ENCODE measurements around the gene TPCN2. TPM values are rescaled to one million over a fixed set of nuclear protein-coding genes. Genes with fewer than 3 reads are reported as not detected.

Gene TPCN2
- total RNA-seq, 3 donors from 2014 or later (not counting 1 experiment from before 2014, with no cell fraction given): 14.9 to 18.3 (median 18.2) TPM

DNA sequence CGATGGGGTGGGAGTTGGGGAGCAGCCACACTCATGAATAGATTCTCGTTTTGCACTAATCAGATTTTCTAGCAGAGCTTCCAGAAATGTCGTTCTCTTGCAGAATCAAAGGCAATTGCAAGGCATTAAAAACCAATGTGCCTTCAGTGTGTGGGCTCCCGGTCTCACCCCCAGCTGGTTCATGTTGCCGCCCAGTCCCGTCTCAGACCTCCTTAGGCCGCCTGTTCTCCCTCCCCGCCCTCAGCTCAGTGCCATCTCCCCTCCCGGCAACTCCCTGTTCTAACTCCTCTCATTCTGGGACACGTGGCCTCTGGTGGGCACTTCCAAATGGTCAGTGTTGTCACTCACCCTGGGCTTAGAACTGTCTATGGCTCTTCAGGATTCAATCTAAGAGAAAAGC is 64.5 kb downstream of the TPCN2 start:
- H3K4me3 Mint-ChIP-seq: no peak overlapping the region
- H3K4me1 Mint-ChIP-seq: no peaks in the 10 kb centered on the region
- ATAC-seq (no peak), DNase-seq (no peak)
- WGBS (ENCODE audit: insufficient coverage): 85% methylated on average over 10 of the region's 10 CpGs
- H3K36me3 Mint-ChIP-seq: no peaks in the 10 kb centered on the region
- no peaks in the 10 kb centered on the region for H3K36me3 ChIP-seq (ENCODE audit: control insufficient read depth, insufficient read depth, low read length)
- no peak overlapping the region for H3K27ac ChIP-seq (ENCODE audit: low read length)
- no peaks in the 10 kb centered on the region for H3K4me1 ChIP-seq (ENCODE audit: control insufficient read depth, insufficient read depth, low read length)
- no peaks in the 10 kb centered on the region for H3K27me3 ChIP-seq (ENCODE audit: control insufficient read depth, insufficient read depth, low read length)
- TF ChIP-seq, protein P1, sequence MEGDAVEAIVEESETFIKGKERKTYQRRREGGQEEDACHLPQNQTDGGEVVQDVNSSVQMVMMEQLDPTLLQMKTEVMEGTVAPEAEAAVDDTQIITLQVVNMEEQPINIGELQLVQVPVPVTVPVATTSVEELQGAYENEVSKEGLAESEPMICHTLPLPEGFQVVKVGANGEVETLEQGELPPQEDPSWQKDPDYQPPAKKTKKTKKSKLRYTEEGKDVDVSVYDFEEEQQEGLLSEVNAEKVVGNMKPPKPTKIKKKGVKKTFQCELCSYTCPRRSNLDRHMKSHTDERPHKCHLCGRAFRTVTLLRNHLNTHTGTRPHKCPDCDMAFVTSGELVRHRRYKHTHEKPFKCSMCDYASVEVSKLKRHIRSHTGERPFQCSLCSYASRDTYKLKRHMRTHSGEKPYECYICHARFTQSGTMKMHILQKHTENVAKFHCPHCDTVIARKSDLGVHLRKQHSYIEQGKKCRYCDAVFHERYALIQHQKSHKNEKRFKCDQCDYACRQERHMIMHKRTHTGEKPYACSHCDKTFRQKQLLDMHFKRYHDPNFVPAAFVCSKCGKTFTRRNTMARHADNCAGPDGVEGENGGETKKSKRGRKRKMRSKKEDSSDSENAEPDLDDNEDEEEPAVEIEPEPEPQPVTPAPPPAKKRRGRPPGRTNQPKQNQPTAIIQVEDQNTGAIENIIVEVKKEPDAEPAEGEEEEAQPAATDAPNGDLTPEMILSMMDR (IDR thresholded peaks at IDR 0.05): no peak
- peaks cover 0 to 7% of the 10 kb centered on the region in 2 donors for H3K27me3 Mint-ChIP-seq (ENCODE audit: low read depth in 2 of 2)
- intact Hi-C loops (cut with micrococcal nuclease): no loop called here
- no peak overlapping the region for H3K4me3 ChIP-seq (ENCODE audit: low read length)
- H3K9me3 ChIP-seq (ENCODE audit: control insufficient read depth, insufficient read depth, low read length): no peaks in the 10 kb centered on the region
- H3K9me3 Mint-ChIP-seq: peaks cover 0 to 6% of the 10 kb centered on the region in 2 donors
- H3K27ac Mint-ChIP-seq: no peak overlapping the region

- Histone ChIP-seq H3K4me3 (ENCODE audit: low read length) (no peak overlapping the region), H3K9me3 (ENCODE audit: control insufficient read depth, insufficient read depth, low read length) (no peaks in the 10 kb centered on the region), H3K36me3 (ENCODE audit: control insufficient read depth, insufficient read depth, low read length) (no peaks in the 10 kb centered on the region), H3K4me1 (ENCODE audit: control insufficient read depth, insufficient read depth, low read length) (no peaks in the 10 kb centered on the region), H3K27ac (ENCODE audit: low read length) (no peak overlapping the region), H3K27me3 (ENCODE audit: control insufficient read depth, insufficient read depth, low read length) (no peaks in the 10 kb centered on the region)
- H3K27ac Mint-ChIP-seq: no peak overlapping the region
- no peaks in the 10 kb centered on the region for H3K4me1 Mint-ChIP-seq
- no peak for DNase-seq
- H3K27me3 Mint-ChIP-seq (ENCODE audit: low read depth in 2 of 2): peaks cover 0 to 7% of the 10 kb centered on the region in 2 donors
- H3K4me3 Mint-ChIP-seq: no peak overlapping the region
- ATAC-seq: no peak
- H3K9me3 Mint-ChIP-seq: peaks cover 0 to 6% of the 10 kb centered on the region in 2 donors
- intact Hi-C loops (cut with micrococcal nuclease): no loop called here
- WGBS (ENCODE audit: insufficient coverage): 85% methylated on average over 22 of the region's 22 CpGs
- no peaks in the 10 kb centered on the region for H3K36me3 Mint-ChIP-seq
- TF ChIP-seq, protein P1 (IDR thresholded peaks at IDR 0.05): no peak
Measured at GRCh38 chr11:69113646-69114340, 65.1 kb downstream of the TPCN2 start.

DNA sequence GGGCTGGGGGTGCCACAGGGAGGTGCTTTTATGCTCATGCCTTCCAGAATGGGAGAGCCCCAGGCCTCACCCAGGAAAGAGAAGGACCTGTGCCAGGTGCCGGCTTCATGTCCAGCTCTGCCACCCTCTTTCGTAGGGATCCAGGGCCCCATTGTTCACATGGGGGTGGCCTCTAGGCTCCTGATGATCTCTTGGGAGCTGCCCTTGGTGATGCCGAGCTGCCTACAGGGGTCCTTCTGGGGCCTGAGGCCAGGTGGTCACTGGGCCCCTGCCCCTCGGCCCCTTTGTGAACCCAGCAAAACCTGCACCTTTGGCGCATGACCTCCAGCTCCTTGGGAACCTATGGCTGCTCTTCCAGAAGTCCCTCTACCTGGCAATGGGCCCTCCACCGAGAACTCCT is 65.6 kb downstream of the TPCN2 start:
- H3K27ac Mint-ChIP-seq: no peak overlapping the region
- no peaks in the 10 kb centered on the region for H3K9me3 ChIP-seq (ENCODE audit: control insufficient read depth, insufficient read depth, low read length)
- H3K4me1 Mint-ChIP-seq: no peaks in the 10 kb centered on the region
- no peak overlapping the region for H3K4me3 ChIP-seq (ENCODE audit: low read length)
- intact Hi-C loops (cut with micrococcal nuclease): no loop called here
- no peaks in the 10 kb centered on the region for H3K4me1 ChIP-seq (ENCODE audit: control insufficient read depth, insufficient read depth, low read length)
- no peaks in the 10 kb centered on the region for H3K27me3 ChIP-seq (ENCODE audit: control insufficient read depth, insufficient read depth, low read length)
- no peak overlapping the region for H3K27ac ChIP-seq (ENCODE audit: low read length)
- ATAC-seq (no peak), DNase-seq (no peak)
- no peak overlapping the region for H3K4me3 Mint-ChIP-seq
- H3K36me3 ChIP-seq (ENCODE audit: control insufficient read depth, insufficient read depth, low read length): no peaks in the 10 kb centered on the region
- no peaks in the 10 kb centered on the region for H3K36me3 Mint-ChIP-seq
- TF ChIP-seq, protein P1 (IDR thresholded peaks at IDR 0.05): no peak
- peaks cover 0 to 6% of the 10 kb centered on the region in 2 donors for H3K27me3 Mint-ChIP-seq (ENCODE audit: low read depth in 2 of 2)
- 93% methylated on average over 6 of the region's 6 CpGs for WGBS (ENCODE audit: insufficient coverage)
- peaks cover 0 to 6% of the 10 kb centered on the region in 2 donors for H3K9me3 Mint-ChIP-seq

Data from natural killer cell (primary cell).